GM19043 (cell line): Measurements from ENCODE around the gene MTM1.

Source experiments
- ATAC-seq: cut with Tn5 transposase; IDR thresholded peaks from one replicate; pipeline ENCODE4 v1.9.1; 2021; ENCODE audit warnings: low read depth; ENCODE audit not compliant: unreplicated experiment

MTM1 gene

DNA sequence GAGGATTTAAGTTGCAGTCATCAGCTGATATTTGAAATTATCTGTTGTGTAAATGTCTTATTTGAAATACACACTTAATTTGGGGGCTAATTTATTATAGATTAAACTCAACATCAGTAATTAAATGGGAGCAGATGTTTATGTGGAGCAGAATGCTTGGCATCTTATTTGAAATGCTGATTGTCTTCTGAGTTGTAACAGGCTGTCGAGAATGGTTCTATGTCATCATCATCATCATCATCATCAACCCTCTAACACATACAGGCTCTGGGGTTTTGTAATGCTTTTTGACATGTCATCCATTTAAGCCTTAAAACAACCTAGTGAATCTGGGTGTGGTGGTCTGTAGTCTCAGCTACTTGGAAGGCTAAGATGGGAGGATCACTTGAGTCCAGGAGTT, 133.0 kb downstream of the MTM1 start:
- no peak for ATAC-seq

DNA sequence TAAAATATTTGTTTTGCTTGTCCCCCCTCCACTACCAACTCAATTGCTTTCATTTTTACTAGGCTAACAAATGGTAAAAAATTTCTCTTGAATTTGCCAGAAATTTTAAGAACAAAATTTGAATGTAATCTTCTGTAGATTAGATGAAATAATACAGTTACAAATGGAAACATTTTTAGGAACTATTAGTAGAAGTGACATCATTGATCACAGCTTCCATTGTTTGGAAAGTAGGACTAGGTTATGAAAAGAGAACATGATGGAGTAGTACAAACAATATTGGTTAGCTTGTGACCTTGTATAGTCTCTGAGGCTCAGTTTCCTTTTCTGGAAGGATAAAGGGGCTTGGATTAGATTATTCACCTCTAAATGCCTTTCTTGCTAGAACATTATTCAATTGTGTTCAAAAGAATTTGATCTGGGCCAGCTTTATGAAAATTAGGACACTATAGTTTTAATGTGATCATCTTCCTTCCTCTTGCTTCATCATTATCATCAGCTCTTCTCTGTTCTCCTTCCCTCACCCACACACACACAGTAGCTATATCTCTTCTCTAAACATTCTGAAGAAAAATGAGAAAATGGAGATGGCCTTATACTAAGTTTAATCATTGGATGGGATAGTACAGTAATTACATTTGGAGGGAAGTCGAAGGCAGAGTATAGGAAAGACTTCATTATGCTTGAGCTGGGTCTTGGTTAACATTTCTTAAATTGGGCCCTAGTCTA, 134.7 kb downstream of the MTM1 start:
- no peak for ATAC-seq

DNA sequence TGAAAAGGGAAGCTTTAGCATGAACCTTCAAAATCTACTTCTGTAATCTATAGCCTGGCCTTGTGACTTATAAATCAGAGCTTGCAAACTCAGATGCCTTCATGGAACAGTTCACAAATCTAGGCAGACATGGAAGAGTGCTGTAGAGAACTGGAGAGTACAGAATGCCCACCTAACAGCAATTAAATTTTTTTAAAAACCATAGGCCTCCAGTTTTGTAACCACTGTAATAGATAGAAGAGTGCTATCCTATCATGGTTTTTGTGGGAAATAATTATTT, 135.2 kb downstream of the MTM1 start:
- no peak for ATAC-seq

DNA sequence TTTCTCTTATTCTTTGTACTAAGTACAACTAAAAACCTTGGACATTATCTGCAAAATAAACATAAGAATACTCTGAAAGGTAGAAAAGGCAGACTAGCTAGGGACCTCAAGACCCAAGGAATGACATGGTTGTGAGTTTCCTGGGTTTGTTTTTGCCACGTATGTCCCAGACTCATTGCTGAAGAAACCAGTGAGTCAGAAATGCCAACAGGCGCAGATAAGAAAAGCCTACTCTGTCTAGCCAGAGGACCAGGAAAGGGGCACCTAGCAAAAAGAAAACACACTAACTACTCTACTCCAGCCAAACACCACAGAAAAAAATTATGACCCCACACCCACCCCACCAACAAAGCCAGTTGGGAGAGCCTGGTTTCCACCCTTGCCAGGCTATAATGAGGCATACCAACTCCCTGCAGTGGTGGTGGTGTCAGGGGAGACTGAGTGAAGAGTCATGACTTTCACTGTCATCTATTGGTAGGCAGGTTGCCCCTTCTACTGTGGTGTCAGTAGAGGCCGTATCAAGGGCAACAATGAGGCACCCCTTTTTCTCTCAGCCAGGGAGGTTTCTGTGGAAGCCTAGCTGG, 135.7 kb downstream of the MTM1 start:
- no peak for ATAC-seq

DNA sequence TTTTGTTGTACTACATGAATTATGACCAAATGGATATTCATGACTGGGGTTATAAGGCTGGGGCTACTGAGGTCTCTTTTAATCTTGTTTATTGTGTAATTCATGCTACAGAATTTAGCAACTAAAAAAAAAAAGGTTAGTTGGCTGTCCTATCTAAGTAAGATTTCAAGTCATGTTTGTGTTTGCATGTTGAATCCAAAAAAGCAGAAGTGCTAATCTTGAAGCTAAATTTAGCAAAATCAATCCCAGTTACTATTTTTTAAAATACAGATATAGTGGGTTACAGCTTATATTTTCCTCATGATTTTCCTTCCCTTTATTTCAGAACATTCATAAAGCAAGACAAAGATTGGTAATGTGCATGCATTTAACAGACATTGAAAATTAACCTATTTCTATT, 144.2 kb downstream of the MTM1 start:
- no peak for ATAC-seq

DNA sequence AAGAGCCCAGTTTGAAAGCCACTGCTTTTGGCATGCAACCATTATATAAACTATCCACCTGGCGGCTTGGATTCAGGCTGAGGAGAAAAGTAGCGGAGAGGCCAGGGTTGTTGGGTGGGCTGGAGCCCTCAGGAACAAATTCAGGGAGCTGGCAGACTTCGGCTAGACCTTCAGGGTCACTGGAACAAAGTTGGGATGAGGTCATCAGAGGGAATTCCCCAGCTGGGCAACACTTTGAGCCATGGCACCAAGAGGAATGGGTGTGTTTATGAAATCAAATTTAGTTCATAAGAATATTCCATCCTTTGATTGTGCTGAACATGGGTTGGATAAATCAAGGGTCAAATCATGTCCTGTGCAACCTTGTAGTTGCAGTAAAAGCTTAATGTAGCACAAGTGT, 146.8 kb downstream of the MTM1 start:
- no peak for ATAC-seq

DNA sequence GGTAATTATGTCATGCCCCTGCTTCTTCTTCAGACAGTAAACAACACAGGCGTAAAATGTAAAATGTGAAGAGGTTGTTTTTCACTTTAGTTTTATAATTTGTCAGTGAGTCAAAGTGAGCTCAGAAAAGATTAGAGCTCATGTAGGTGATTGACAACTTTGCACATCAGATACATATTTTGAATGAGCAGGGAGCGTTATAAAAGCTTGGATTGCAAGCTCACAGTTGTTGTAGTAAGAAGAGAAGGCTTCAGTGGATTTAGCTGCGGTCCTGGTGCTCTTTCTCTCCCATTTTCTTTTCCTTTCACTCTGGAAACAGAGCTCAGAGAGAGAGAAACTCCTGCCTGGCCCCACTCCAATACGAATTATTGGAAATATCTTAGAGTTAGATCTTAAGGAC, 151.2 kb downstream of the MTM1 start:
- ATAC-seq = no peak
